B cell (primary cell): ENCODE results near the gene PTPRM. TPM values are rescaled to one million over a fixed set of nuclear protein-coding genes. Genes with fewer than 3 reads are reported as not detected.

ENCODE experiments used
- ATAC-seq: fragments of 200-7000 bp; cut with Tn5 transposase; one replicate; pipeline ENCODE4 v1.10.0; 2021; ENCODE audit warnings: low read depth, mild to moderate bottlenecking, moderate number of reproducible peaks, moderate library complexity
- CTCF ChIA-PET: fragments of 350-600 bp; sonication (Branson Sonifier 250); formaldehyde crosslinking; loops from one replicate; lab custom pipeline; 2021; ENCODE audit warnings: antibody characterized with exemption, inconsistent platforms; lab: Charles Lee
- POLR2A ChIA-PET: fragments of 350-600 bp; sonication (Branson Sonifier 250); formaldehyde crosslinking; loops from one replicate; lab custom pipeline; 2021; ENCODE audit warnings: antibody characterized with exemption; lab: Charles Lee
- DNase-seq: peaks from one replicate; pipeline ENCODE4 v3.0.0; 2013
- H2AFZ ChIP-seq: 2 replicates; pipeline ENCODE4 v1.6.1; 2012; ENCODE audit warnings: mild to moderate bottlenecking, low read depth, low read length; ENCODE audit not compliant: insufficient read depth, poor library complexity, severe bottlenecking
- H3K27ac ChIP-seq, 2 donors: 1 replicate in 1 of 2; 2 replicates in 1 of 2; pipeline ENCODE4 v1.5.1; 2012 to 2013; ENCODE audit warnings: low read length in 2 of 2, mild to moderate bottlenecking in 2 of 2, moderate library complexity in 1 of 2
- H3K27me3 ChIP-seq, 4 experiments: fragments of 200-600 bp in 1 of 4; sonication (generic) in 1 of 4; replicated peaks in 1 of 4; 1 replicate in 2 of 4; 2 replicates in 2 of 4; pipeline versions ENCODE4 v1.6.1 to v1.7.0; 2013 to 2016; ENCODE audit warnings: low read length in 3 of 4, mild to moderate bottlenecking in 2 of 4, mixed read lengths in 1 of 4, moderate library complexity in 1 of 4; ENCODE audit not compliant: insufficient read depth in 4 of 4, control insufficient read depth in 3 of 4; ENCODE audit errors: control extremely low read depth in 1 of 4
- H3K36me3 ChIP-seq, 2 experiments: replicated peaks in 1 of 2; 1 replicate in 1 of 2; 2 replicates in 1 of 2; pipeline versions ENCODE4 v1.6.1 to v1.7.1; 2013; ENCODE audit warnings: low read length in 1 of 2; ENCODE audit not compliant: insufficient read depth in 2 of 2, control insufficient read depth in 1 of 2; ENCODE audit errors: control extremely low read depth in 1 of 2, extremely low read depth in 1 of 2
- H3K4me1 ChIP-seq, 2 donors: fragments of 200-600 bp in 1 of 2; sonication (generic) in 1 of 2; 1 replicate in 1 of 2; 2 replicates in 1 of 2; pipeline versions ENCODE4 v1.5.1 to v1.6.1; 2013 to 2017; ENCODE audit warnings: low read length in 2 of 2; ENCODE audit not compliant: control insufficient read depth in 2 of 2, insufficient read depth in 2 of 2
- H3K4me2 ChIP-seq: replicated peaks from 2 replicates; pipeline ENCODE3; 2012; ENCODE audit warnings: mild to moderate bottlenecking, low read depth, low read length; ENCODE audit not compliant: poor library complexity, severe bottlenecking
- H3K4me3 ChIP-seq, 5 experiments: fragments of 200-600 bp in 1 of 5; sonication (generic) in 1 of 5; 1 replicate in 3 of 5; 2 replicates in 2 of 5; pipeline versions ENCODE4 v1.5.1 to v1.7.0; 2011 to 2016; ENCODE audit warnings: low read length in 4 of 5, mild to moderate bottlenecking in 4 of 5, low read depth in 2 of 5, control low read depth in 1 of 5, moderate library complexity in 1 of 5; ENCODE audit not compliant: insufficient read depth in 1 of 5; ENCODE audit errors: control extremely low read depth in 1 of 5, extremely low read depth in 1 of 5
- H3K79me2 ChIP-seq: fragments of 200-600 bp; sonication (generic); one replicate; pipeline ENCODE4 v1.6.0; 2016; ENCODE audit warnings: low read length; ENCODE audit not compliant: control insufficient read depth, insufficient read depth
- H3K9ac ChIP-seq: fragments of 200-600 bp; sonication (generic); 2 replicates; pipeline ENCODE4 v1.6.1; 2017; ENCODE audit warnings: mild to moderate bottlenecking, low read length, moderate library complexity
- H3K9me3 ChIP-seq, 3 donors: one replicate each; pipeline versions ENCODE4 v1.6.1 to v1.7.1; 2013; ENCODE audit warnings: low read length in 2 of 3; ENCODE audit not compliant: control insufficient read depth in 2 of 3, insufficient read depth in 1 of 3; ENCODE audit errors: control extremely low read depth in 1 of 3
- H4K20me1 ChIP-seq: 2 replicates; pipeline ENCODE4 v1.6.0; 2012; ENCODE audit warnings: mild to moderate bottlenecking, low read length; ENCODE audit not compliant: insufficient read depth, control insufficient read depth, poor library complexity, severe bottlenecking
- H3K27ac Mint-ChIP-seq: one replicate; pipeline ENCODE4 v1.8.0; 2021; ENCODE audit warnings: mixed read lengths
- H3K27me3 Mint-ChIP-seq: one replicate; pipeline ENCODE4 v1.8.0; 2021; ENCODE audit warnings: mixed read lengths
- H3K4me1 Mint-ChIP-seq: one replicate; pipeline ENCODE4 v1.8.0; 2021; ENCODE audit warnings: mixed read lengths
- H3K4me3 Mint-ChIP-seq: one replicate; pipeline ENCODE4 v1.8.0; 2021; ENCODE audit warnings: mixed read lengths
- H3K9me3 Mint-ChIP-seq: one replicate; pipeline ENCODE4 v1.8.0; 2022; ENCODE audit warnings: mixed read lengths; ENCODE audit not compliant: insufficient read depth
- EZH2 ChIP-seq: IDR thresholded peaks from 2 replicates; pipeline ENCODE4 v1.6.1; 2012; ENCODE audit warnings: borderline replicate concordance, low read depth, mild to moderate bottlenecking, moderate library complexity, low read length; ENCODE audit not compliant: insufficient read depth, poor library complexity, severe bottlenecking
- WGBS: methylation state at CpG from one replicate; pipeline ENCODE4 v1.1.5; 2013; ENCODE audit warnings: missing lambda C conversion rate; ENCODE audit not compliant: insufficient coverage; 5-methylcytosine and 5-hydroxymethylcytosine counted together
- intact Hi-C: fragments of 100-400 bp; cut with micrococcal nuclease; formaldehyde crosslinking; loops from one replicate; pipeline ENCODE4 v1.10.0; 2022
- polyA plus RNA-seq: library from polyadenylated mRNA; depleted of rRNA; stranded (reverse); fragments of >200 nt; gene quantifications from 2 replicates; pipeline ENCODE4 v1.2.3, GENCODE V29; 2012
- total RNA-seq, 2 donors: library from RNA; stranded (reverse); fragments of 120-200 nt in 1 of 2; gene quantifications; 1 replicate in 1 of 2; 2 replicates in 1 of 2; pipeline versions ENCODE4 v1.2.3 to v1.2.4, GENCODE V29; 2013 to 2022
- TF ChIP-seq, protein P1 (sequence below): fragments of 200-600 bp; IDR thresholded peaks from one replicate; pipeline ENCODE4 v1.8.0; 2022; ENCODE audit warnings: antibody characterized with exemption, mild to moderate bottlenecking

PTPRM gene
- total and polyA plus RNA-seq, 2 donors (not counting 1 experiment from before 2014, with no cell fraction given), result 0.20 to 0.89 TPM

DNA sequence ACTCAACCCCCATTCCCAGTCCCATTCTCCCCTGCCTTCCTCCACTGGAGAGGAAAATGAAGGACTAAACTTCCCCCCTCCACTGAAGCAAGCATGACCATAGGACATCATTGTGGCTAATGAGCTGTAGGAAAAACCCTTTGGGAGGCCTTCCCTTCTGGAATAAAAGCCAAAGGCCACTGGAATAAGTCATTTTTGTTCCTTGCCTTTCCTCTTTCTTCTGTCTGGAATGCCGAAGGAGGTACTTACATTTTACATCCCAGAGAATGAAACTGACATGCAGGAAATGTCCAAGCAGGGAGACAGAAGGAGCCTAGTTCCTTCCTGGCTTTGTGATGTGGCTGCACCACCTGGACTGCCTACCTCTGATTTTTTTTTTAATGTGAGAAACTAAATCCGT, 9.1 kb upstream of the PTPRM start:
- H3K27me3 ChIP-seq, result peaks cover 0 to 7% (median 0%) of the 10 kb centered on the region in 4 experiments
- no peak overlapping the region for H2AFZ ChIP-seq
- H3K9ac ChIP-seq, result no peak overlapping the region
- no CpG with 5 or more reads among the region's 2 CpGs for WGBS
- ChIA-PET POLR2A (no interaction called here), CTCF (no interaction called here)
- Mint-ChIP-seq H3K27me3 (peaks cover 4% of the 10 kb centered on the region), H3K9me3 (no peaks in the 10 kb centered on the region), H3K4me3 (no peak overlapping the region), H3K27ac (no peak overlapping the region), H3K4me1 (no peaks in the 10 kb centered on the region)
- no peak overlapping the region for H3K4me2 ChIP-seq
- DNase-seq (no peak), ATAC-seq (no peak)
- H4K20me1 ChIP-seq, result no peaks in the 10 kb centered on the region
- H3K79me2 ChIP-seq, result no peaks in the 10 kb centered on the region
- TF ChIP-seq, protein P1, sequence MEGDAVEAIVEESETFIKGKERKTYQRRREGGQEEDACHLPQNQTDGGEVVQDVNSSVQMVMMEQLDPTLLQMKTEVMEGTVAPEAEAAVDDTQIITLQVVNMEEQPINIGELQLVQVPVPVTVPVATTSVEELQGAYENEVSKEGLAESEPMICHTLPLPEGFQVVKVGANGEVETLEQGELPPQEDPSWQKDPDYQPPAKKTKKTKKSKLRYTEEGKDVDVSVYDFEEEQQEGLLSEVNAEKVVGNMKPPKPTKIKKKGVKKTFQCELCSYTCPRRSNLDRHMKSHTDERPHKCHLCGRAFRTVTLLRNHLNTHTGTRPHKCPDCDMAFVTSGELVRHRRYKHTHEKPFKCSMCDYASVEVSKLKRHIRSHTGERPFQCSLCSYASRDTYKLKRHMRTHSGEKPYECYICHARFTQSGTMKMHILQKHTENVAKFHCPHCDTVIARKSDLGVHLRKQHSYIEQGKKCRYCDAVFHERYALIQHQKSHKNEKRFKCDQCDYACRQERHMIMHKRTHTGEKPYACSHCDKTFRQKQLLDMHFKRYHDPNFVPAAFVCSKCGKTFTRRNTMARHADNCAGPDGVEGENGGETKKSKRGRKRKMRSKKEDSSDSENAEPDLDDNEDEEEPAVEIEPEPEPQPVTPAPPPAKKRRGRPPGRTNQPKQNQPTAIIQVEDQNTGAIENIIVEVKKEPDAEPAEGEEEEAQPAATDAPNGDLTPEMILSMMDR, result no peak
- no peak for TF ChIP-seq EZH2
- H3K4me3 ChIP-seq, result no peak overlapping the region
- H3K36me3 ChIP-seq, result no peaks in the 10 kb centered on the region
- intact Hi-C loops, result no loop called here
- H3K9me3 ChIP-seq, result no peaks in the 10 kb centered on the region
- H3K4me1 ChIP-seq, result no peaks in the 10 kb centered on the region
- H3K27ac ChIP-seq, result no peak overlapping the region

DNA sequence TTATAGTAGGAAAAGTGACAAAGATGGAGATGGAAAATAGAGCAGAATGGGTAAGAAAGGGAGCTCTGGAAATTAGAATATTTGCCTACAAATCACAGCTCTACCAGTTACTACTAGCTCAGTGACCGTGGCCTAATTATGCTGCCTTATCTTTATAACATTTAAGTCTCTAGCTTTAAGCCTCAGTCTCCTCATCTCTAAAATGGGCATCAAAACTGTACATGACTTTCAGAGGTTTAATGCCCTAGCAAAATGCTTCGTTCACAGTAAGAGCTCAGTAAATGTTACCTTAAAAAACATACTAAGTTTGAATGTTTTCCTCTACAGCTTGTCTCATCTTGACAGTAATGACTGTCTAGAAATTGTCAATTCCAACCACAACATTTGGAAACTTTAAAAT, 8.3 kb upstream of the PTPRM start:
- TF ChIP-seq, protein P1, result no peak
- TF ChIP-seq EZH2, result no peak
- H3K9ac ChIP-seq, result no peak overlapping the region
- H3K27ac Mint-ChIP-seq, result no peak overlapping the region
- H2AFZ ChIP-seq, result no peak overlapping the region
- no peak overlapping the region for H3K4me2 ChIP-seq
- H3K36me3 ChIP-seq, result no peaks in the 10 kb centered on the region
- no peaks in the 10 kb centered on the region for H3K4me1 ChIP-seq
- peaks cover 4% of the 10 kb centered on the region for H3K27me3 Mint-ChIP-seq
- no peak for ATAC-seq
- no peak overlapping the region for H3K4me3 ChIP-seq
- H3K9me3 ChIP-seq, result no peaks in the 10 kb centered on the region
- no peaks in the 10 kb centered on the region for H4K20me1 ChIP-seq
- no peaks in the 10 kb centered on the region for H3K4me1 Mint-ChIP-seq
- intact Hi-C loops, result no loop called here
- 83% methylated on average over 1 of the region's 2 CpGs for WGBS
- H3K9me3 Mint-ChIP-seq, result no peaks in the 10 kb centered on the region
- ChIA-PET CTCF (no interaction called here), POLR2A (no interaction called here)
- H3K79me2 ChIP-seq, result no peaks in the 10 kb centered on the region
- H3K27ac ChIP-seq, result no peak overlapping the region
- no peak for DNase-seq
- peaks cover 0 to 8% (median 0%) of the 10 kb centered on the region in 4 experiments for H3K27me3 ChIP-seq
- no peak overlapping the region for H3K4me3 Mint-ChIP-seq
